HG02938 (cell line): ENCODE results near the gene HOXA3.

Experiments used
- ATAC-seq: cut with Tn5 transposase; IDR thresholded peaks from one replicate; pipeline ENCODE4 v1.9.1; 2021; ENCODE audit warnings: mild to moderate bottlenecking, moderate library complexity; ENCODE audit not compliant: unreplicated experiment

The HOXA3 gene

DNA sequence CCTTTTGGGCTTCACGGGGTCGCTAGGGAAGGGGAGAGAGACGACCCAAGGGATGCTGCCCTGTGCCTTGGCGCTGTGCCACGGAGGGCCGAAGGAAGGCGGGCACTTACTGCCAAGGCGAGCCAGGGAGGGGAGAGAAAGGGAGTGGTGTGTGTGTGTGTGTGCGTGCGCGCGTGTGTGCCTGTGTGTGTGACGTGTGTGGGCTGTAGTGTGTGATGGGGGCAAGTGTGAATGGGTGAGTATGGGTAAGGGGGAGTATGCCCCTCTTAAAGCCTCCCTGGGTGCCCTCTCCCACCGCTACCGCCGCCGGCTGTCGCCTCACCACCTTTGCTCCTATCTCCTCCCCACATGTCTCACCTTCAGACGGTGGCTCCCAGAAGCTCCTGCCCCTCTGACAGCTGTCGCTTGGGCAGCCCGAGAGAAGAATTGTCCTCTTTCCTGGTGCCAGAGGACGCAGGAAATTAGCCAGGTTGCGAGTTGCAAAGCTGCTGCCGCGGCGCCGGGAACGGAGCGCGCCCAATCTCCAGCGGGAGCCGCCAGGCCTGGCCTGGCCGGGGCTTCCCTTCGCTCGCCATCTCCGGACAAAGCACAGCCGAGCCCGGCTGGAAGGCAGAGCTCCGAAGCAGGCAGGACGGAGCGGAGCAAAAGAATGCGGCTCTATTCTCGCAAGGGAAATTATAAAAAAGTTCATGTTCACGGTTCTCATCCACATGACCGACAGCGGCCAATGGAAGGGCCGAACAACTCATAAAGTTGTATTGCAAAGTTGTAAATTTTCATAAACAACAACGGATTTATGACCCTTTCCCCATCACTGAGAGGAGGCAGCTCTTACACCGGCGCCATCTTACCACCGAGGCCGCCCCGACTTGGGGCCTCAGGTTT lies at the start of gene HOXA3:
HOXA3 (minus strand) TSS at position 653 of the 885 bp plus-strand sequence. CDS start 41,943 bp downstream, outside the sequence.
- no peak for ATAC-seq

- ATAC-seq, result no peak
Measured at GRCh38 chr7:27201580-27202017, 49.2 kb upstream of the HOXA3 start.

GRCh38 chr7:27200761-27201579 lies 48.6 kb upstream of the HOXA3 start:
- no peak for ATAC-seq

DNA sequence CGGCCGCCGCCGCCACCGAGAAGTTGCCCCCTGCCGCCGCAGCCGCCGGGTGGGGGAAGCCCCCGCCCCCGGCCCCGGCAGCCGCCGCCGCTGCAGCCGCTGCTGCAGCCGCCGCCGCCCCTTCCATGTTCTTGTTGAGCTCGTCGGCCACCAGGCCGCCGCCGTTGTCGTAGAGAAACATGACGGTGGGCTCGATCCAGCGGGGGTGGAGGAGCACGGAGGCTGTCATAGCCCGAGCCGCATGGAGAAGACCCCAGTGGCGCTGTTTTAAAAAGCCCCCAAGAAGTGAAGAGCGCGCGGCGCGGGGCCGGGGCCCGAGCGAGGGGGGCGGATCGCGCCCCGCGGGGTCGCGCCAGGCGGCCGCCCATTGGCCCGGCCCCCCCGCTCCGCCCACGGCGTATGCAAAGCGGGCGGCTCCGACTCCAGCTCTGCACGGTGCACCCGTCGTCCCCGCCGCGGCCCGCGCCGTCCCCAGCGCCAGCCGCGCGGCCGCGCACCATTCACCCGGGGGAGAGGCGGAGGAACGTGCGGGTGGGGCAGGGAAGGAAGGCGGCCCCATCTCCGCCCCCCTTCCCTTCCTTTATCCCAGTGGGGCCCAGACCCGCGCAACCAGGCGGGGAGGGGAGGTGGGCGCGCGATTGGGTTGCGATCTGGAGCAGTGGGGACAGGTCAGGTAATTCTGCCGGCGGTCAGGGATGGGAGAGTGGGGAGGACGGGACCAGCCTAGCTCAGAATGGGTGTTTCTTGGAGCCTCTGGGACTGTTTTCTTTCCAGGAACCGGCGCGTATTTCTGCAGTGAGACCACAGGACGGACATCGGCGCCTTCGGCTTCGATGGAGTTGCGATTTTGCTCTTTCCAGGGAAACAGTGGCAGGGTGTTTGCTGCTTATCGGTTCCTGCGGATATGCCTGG lies 47.7 kb upstream of the HOXA3 start, which contains the start of gene HOXA13:
HOXA13 (minus strand) TSS at position 243 of the 912 bp plus-strand sequence; CDS start at position 229, 14 bp downstream.
- ATAC-seq, result no peak

- ATAC-seq, result no peak
Measured at GRCh38 chr7:27198871-27199801, 46.8 kb upstream of the HOXA3 start.

GRCh38 chr7:27198138-27198841 lies 45.9 kb upstream of the HOXA3 start:
- no peak for ATAC-seq

GRCh38 chr7:27197137-27198042 lies 45.0 kb upstream of the HOXA3 start:
- ATAC-seq, result no peak

GRCh38 chr7:27196287-27196767 lies 43.9 kb upstream of the HOXA3 start:
- ATAC-seq, result no peak

DNA sequence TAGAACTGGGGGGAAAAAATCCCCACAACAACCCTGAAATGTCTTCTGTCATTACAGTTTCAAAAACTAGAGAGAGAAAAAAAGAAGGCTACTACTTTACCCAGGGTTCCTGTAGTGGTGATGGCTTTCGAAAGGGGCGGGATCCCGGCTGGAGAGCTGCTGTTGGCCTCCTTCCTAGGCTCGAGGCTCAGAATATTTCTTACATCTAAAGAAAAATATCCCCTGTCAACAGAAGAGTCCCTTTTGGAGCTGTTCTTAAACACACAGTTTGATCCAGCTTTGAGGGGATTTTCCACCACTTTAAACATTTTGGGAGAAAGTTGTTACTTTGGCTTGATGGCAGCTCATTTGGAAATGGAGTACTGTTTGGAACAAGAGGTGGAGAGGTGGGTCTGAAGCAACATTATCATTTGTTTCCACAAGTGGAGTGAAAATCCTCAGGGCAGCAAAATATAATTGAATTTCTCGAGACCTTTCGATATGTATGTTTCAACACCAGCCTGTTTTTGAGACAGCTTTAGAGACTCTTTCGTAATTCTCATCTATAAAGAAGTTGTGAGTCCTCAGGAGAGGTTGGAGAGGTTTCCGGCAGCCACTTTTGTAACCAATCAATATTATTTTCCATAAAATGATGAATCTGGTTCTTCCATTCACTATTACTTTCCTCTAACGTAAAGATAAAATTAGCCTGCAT lies 42.5 kb upstream of the HOXA3 start:
- ATAC-seq, result no peak

GRCh38 chr7:27194002-27194352 lies 41.6 kb upstream of the HOXA3 start:
- no peak for ATAC-seq

- ATAC-seq, result no peak
Measured at GRCh38 chr7:27193335-27194001, 41.1 kb upstream of the HOXA3 start.

DNA sequence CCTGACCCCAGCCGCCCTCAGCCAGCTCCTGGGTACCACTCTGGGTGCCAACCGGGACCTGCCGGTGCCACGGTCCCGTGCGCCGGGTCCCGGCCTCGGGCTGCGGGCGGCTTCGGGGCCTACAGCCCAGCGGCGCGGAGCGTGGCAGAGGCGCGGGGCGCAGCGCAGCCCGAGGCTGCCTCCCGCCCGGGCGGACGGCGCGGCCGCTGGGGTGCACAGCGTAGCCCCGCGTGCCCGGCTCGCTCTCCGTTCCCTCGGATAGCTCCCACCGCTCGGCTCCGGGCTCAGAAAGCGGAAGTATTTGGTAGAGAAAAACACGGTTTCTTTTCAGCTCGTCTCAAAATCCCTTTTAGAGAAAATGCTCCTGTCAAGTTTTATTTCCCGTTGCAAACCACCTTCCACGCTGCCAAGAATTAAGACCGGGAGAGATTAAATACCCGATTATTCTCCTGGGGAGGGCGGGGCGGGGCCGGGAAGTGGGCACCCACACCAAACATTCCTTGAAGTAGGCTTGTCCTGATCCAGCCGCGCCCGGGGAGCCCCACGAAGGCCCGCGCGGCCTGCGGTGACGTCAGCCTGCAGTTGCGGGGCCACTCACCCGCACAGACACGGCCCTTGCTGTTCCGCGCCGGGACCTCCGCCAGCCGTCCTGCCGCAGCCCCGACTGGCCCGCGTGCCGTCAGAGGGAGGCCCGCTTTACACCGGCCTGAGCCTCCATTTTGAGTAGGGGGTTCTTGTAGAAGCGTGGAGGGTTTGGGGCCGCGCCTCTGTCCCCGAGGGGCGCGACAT lies 40.4 kb upstream of the HOXA3 start:
- ATAC-seq, result no peak

DNA sequence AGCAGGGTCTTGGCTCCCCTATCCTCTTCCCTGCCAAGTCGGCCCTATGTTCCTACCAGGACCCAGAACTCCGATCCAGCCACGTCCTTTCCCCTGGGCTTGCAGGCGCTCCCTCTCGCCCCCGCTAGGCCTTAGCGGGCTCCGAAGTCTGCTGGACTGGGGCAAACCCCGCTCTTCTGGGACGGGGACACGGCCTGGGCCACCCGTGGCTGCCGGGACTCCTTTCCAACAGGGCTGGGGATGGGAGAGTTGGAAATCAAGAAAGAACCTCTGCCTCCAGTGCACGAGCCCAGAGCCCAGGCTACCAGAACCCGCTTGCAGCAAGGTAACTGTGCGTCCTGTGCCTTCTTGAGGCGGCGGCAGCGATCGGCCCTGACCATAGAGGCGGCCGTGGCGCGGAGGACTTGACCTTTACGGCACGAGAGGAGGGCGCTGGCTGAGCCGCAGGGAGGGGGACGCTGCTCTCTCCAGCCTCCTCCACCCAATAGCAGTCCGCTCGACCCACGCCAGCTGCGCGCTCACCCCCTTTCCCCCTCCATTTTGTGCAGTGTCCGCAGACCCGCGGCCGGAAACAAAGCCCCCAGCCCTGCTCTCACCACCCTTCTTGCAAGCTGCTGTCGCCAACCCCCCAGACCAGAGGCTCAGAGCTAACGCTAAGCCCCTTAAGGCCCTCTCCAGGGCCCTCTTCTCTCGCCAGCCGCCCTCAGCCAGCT lies 39.6 kb upstream of the HOXA3 start:
- no peak for ATAC-seq

DNA sequence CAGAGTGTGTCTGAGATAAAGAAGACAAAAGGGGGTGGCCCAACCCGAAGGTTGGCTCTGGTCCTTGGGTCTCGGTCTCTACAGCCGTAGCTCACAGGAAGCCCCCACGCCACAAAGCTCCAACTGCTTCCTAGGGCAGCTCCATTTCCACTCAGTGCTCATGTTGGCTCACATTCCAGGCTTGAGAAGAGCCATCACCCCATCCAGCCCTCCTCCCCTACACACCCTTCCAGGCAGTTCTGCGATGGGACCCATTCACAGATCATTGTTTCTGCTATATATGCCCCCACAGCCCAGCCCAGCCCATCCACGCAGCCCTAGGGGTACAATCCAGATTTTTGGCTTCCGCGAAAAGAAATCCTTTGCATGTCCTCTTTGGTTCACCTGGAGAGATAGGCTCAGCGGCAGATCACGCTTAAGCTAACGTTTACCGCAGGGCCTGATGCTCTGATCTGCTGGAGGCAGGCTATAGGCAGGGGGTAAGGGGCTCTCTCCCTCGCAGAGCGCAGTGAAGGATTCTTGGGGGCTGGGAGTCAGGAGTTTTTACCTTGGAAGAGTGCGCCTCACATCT lies 38.9 kb upstream of the HOXA3 start:
- ATAC-seq, result no peak
